Measurements from ENCODE around the gene NPIPB6.

The NPIPB6 gene

DNA sequence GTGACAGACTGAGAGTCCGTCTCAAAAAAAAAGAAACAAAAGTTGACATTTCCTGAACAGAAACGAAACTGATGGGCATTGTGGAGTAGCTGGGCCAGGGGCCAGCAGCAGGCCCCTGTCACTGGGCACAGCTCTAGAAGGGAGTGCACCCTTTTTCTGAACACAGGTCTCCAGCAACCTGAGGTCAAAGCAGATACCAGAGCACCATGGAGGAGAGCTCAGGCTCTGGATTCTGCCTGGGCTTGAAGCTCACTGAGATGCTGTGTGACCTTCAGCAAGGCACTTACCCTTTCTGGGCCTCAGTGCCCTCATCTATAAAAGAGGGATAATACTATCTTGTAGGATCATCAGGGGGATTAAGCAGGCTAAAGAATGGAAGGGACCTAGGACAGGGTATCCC, 66.0 kb downstream of the NPIPB6 start:
- no peak for DNase-seq

DNA sequence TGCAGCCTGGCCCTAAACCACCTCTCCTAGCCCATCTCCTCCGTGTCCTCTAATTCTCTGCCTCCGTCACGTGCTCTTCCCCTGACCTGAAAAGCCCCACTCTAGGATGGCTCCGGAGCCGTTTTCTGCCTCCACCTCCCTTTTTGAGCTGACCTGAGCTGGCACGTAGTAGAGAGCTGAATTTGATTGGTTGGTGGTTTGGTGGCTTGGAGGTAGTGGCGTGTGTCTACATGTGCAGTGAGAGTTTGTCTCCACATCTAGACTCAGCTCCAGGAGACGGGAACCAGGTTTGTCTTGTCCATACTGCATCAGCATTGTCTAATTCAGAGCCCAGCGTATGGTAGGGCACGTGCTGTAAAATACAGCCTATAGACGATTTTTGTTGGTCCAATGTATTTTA, 68.0 kb downstream of the NPIPB6 start:
- no peak for DNase-seq

DNA sequence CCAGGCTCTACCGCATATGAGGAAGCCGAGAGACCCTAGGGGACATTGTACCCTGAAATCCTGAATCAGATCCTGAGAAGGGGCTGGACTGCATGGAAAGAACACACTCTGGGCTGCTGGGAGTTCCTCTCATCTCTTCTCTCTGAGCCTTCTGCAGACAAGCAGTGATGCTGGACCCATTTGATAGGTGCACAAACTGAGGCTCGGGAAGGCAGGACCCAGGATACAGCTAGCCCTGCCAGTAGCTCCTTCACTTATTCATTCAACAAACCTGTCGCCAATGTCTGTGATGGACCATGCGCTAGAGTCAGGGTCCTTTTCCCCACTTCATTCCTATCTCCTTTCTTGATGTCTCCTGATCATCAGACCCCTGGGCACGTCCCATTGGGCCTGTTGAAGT, 69.1 kb downstream of the NPIPB6 start:
- DNase-seq: no peak

DNA sequence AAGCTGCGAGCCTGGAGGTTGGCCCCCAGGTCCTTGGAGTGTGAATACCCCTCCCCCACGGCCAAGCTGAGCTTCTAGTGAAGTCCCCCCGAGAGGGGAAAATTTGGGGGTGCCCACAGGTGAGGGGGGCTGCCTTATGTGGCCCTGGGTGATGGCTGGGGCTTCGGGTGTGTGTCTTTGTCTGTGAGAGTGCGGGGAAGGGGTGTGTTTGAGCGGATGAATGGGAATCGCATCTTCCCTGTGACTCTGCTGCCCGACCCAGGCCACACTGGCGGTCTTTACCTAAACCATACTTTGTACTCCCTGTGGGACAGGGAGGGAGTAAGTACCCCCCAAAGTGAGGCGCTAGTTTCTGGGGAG, 69.7 kb downstream of the NPIPB6 start:
- no peak for DNase-seq

DNA sequence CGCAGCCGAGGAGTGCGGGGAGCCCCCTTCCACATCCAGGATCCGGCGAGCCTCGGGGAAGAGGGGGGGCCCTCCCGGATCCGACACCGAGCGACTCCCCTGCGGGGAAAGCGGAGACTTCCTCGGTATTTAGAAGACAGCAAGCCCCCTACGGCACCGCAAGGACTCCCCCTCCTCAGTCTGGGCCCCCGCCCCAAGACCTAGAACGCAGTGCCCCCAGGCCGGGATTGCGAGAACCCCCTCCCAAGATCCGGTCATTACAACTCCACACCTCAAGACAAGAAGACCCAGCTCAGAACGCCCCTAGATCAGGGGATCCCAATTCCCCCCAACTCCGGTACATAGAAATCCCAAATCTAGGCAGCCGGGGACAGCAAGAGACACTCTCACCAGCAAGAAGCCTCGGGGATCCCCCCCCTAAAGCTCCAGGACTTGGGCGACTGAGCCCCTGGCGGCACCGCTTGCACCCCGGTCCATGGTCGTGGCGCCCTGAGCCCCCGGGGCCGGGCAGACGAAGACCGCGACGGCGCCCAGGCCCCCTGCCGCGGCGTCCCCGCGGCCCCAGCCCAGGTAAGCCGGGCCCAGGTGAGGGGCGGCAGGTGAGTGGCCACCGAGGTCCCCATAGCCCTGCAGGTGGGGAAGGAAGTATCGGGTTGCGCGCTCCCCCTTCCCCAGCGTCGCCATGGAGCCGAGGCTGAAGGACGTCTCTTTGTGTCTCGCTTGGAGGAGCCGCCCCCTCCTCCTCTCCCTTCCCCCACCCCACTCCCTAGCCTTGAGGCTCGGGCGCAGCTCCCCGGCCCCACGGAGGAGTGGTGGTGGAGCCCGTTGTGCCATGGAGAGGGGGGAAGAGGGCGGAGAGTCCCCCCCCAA, 70.3 kb downstream of the NPIPB6 start:
- DNase-seq: no peak

All from CD4-positive, alpha-beta T cell treated with Interleukin-4 for 4 hours (primary cell).